ENCODE results near the gene ZNF469.

Gene ZNF469

GRCh38 chr16:88393034-88393433 lies 10.3 kb downstream of the ZNF469 start:
- H3K27ac ChIP-seq (ENCODE audit: low read length) = no peak overlapping the region
- H3K4me1 ChIP-seq (ENCODE audit: insufficient read depth, low read length) = no peaks in the 10 kb centered on the region
- no peak overlapping the region for H3K4me3 ChIP-seq (ENCODE audit: low read length)
- H3K9me3 ChIP-seq (ENCODE audit: insufficient read depth, low read depth, low read length) = no peaks in the 10 kb centered on the region
- no peaks in the 10 kb centered on the region for H3K27me3 ChIP-seq (ENCODE audit: insufficient read depth, low read length)
- no peak overlapping the region for H3K9ac ChIP-seq (ENCODE audit: low read depth, low read length)
- H3K36me3 ChIP-seq (ENCODE audit: insufficient read depth, low read depth, low read length) = no peaks in the 10 kb centered on the region

DNA sequence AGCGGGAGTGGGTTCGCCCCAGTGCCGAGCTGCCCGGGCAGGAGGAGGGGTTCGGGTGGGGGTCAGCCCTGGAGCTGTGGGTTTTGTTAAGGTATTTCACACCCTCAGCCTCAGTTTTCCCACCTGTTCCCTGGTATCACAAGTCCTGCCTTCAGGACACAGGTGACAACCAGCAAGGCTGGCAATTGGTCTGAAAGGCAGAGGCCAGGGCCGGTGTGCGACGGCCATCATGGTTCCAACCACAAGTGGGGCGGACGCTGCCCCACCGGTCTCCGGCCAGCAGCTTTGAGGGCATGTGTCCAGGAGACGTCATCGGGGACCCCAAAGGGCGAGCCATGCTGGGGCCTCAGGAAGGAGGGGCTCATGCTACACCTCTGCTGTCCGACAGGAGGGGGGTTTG lies 10.8 kb downstream of the ZNF469 start:
- no peak overlapping the region for H3K9ac ChIP-seq (ENCODE audit: low read depth, low read length)
- no peaks in the 10 kb centered on the region for H3K4me1 ChIP-seq (ENCODE audit: insufficient read depth, low read length)
- no peak overlapping the region for H3K27ac ChIP-seq (ENCODE audit: low read length)
- no peaks in the 10 kb centered on the region for H3K27me3 ChIP-seq (ENCODE audit: insufficient read depth, low read length)
- H3K9me3 ChIP-seq (ENCODE audit: insufficient read depth, low read depth, low read length) = no peaks in the 10 kb centered on the region
- no peaks in the 10 kb centered on the region for H3K36me3 ChIP-seq (ENCODE audit: insufficient read depth, low read depth, low read length)
- no peak overlapping the region for H3K4me3 ChIP-seq (ENCODE audit: low read length)

DNA sequence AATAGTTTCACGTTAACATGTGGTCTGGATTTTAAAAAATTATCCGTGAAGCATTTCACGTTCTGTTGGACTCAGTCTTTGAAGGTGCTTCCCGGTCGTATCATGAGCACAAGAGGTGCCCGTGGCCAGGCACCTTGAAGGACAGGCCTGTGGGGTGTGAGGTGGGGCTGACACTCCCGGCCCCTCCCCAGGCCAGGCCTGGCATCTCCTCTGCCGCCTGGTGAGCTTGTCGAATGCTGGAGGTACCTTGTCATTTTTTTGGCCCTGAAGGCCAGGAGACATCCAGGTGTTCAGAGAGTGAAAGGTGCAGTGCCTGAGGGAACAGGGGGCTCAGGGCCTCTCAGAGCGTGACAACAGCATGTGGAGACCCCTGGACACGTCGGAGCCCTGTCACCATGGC lies 11.7 kb downstream of the ZNF469 start:
- H3K27ac ChIP-seq (ENCODE audit: low read length) = no peak overlapping the region
- H3K4me3 ChIP-seq (ENCODE audit: low read length) = no peak overlapping the region
- no peaks in the 10 kb centered on the region for H3K36me3 ChIP-seq (ENCODE audit: insufficient read depth, low read depth, low read length)
- H3K4me1 ChIP-seq (ENCODE audit: insufficient read depth, low read length) = no peaks in the 10 kb centered on the region
- no peaks in the 10 kb centered on the region for H3K9me3 ChIP-seq (ENCODE audit: insufficient read depth, low read depth, low read length)
- no peaks in the 10 kb centered on the region for H3K27me3 ChIP-seq (ENCODE audit: insufficient read depth, low read length)
- no peak overlapping the region for H3K9ac ChIP-seq (ENCODE audit: low read depth, low read length)

GRCh38 chr16:88395669-88396584 lies 13.2 kb downstream of the ZNF469 start:
- Histone ChIP-seq H3K9me3 (ENCODE audit: insufficient read depth, low read depth, low read length) (no peaks in the 10 kb centered on the region), H3K36me3 (ENCODE audit: insufficient read depth, low read depth, low read length) (no peaks in the 10 kb centered on the region), H3K27me3 (ENCODE audit: insufficient read depth, low read length) (no peaks in the 10 kb centered on the region), H3K4me3 (ENCODE audit: low read length) (no peak overlapping the region), H3K4me1 (ENCODE audit: insufficient read depth, low read length) (no peaks in the 10 kb centered on the region), H3K9ac (ENCODE audit: low read depth, low read length) (no peak overlapping the region), H3K27ac (ENCODE audit: low read length) (no peak overlapping the region)

DNA sequence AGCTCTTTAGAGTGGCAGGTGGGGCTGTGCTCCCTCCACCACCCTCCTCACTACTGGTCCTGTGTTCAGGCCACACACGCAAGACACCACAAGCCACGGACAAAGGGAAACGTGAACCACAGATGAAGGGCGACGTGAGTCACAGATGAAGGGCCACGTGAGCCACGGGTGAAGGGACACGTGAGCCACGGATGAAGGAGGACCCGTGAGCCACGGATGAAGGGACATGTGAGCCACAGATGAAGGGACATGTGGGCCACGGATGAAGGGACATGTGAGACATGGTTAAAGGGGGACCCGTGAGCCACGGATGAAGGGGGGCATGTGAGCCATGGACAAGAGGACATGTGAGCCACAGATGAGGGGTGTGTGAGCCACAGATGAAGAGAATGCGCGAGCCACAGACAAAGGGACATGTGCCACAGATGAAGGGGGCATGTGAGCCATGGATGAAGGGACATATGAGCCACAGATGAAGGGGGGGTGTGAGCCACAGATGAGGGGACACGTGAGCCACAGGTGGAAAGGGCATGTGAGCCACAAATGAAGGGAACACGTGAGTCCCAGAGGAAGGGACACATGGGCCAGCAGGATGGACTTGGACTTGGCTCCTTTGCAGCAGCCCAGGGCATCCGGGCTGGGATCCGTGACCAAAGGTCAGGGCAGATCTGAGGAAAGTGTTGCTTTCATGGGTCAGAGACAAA lies 15.6 kb downstream of the ZNF469 start:
- Histone ChIP-seq H3K9ac (ENCODE audit: low read depth, low read length) (no peak overlapping the region), H3K4me1 (ENCODE audit: insufficient read depth, low read length) (no peaks in the 10 kb centered on the region)

GRCh38 chr16:88398874-88399178 lies 16.1 kb downstream of the ZNF469 start:
- Histone ChIP-seq H3K4me1 (ENCODE audit: insufficient read depth, low read length) (no peaks in the 10 kb centered on the region), H3K27me3 (ENCODE audit: insufficient read depth, low read length) (no peaks in the 10 kb centered on the region), H3K36me3 (ENCODE audit: insufficient read depth, low read depth, low read length) (no peaks in the 10 kb centered on the region), H3K9ac (ENCODE audit: low read depth, low read length) (no peak overlapping the region), H3K9me3 (ENCODE audit: insufficient read depth, low read depth, low read length) (no peaks in the 10 kb centered on the region), H3K4me3 (ENCODE audit: low read length) (no peak overlapping the region), H3K27ac (ENCODE audit: low read length) (no peak overlapping the region)

More for the DNA sequence above, 15.6 kb downstream of the ZNF469 start:
- Histone ChIP-seq H3K9me3 (ENCODE audit: insufficient read depth, low read depth, low read length) (no peaks in the 10 kb centered on the region), H3K36me3 (ENCODE audit: insufficient read depth, low read depth, low read length) (no peaks in the 10 kb centered on the region), H3K27me3 (ENCODE audit: insufficient read depth, low read length) (no peaks in the 10 kb centered on the region), H3K4me3 (ENCODE audit: low read length) (no peak overlapping the region), H3K27ac (ENCODE audit: low read length) (no peak overlapping the region)

DNA sequence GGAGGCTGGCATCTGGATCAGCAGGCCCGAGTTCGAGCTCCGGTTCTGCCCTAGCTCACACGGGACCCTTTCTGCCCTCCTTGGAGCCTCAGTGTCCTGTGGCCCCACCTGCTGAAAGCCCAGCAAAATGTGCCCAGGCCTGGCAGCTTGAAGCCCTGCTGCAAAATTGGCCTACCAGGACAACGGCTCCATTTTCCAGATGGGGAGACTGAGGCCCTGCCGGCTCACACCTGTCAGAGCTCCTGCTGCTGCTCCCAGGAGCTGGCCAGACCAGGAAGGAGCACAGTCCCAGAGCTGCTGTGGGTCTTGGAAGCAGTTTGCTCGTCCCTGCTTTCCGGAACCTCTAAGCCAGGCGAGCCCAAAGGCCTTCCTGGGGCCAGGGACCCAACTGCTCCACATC lies 17.4 kb downstream of the ZNF469 start:
- H3K27me3 ChIP-seq (ENCODE audit: insufficient read depth, low read length) = no peaks in the 10 kb centered on the region
- no peaks in the 10 kb centered on the region for H3K36me3 ChIP-seq (ENCODE audit: insufficient read depth, low read depth, low read length)
- H3K9ac ChIP-seq (ENCODE audit: low read depth, low read length) = no peak overlapping the region
- no peaks in the 10 kb centered on the region for H3K9me3 ChIP-seq (ENCODE audit: insufficient read depth, low read depth, low read length)
- H3K4me3 ChIP-seq (ENCODE audit: low read length) = no peak overlapping the region
- no peaks in the 10 kb centered on the region for H3K4me1 ChIP-seq (ENCODE audit: insufficient read depth, low read length)
- no peak overlapping the region for H3K27ac ChIP-seq (ENCODE audit: low read length)

- no peaks in the 10 kb centered on the region for H3K36me3 ChIP-seq (ENCODE audit: insufficient read depth, low read depth, low read length)
- no peak overlapping the region for H3K9ac ChIP-seq (ENCODE audit: low read depth, low read length)
- H3K4me1 ChIP-seq (ENCODE audit: insufficient read depth, low read length) = no peaks in the 10 kb centered on the region
- H3K27ac ChIP-seq (ENCODE audit: low read length) = no peak overlapping the region
- H3K4me3 ChIP-seq (ENCODE audit: low read length) = no peak overlapping the region
- H3K27me3 ChIP-seq (ENCODE audit: insufficient read depth, low read length) = no peaks in the 10 kb centered on the region
- no peaks in the 10 kb centered on the region for H3K9me3 ChIP-seq (ENCODE audit: insufficient read depth, low read depth, low read length)
These were observed 19.0 kb downstream of the ZNF469 start for GRCh38 chr16:88401604-88402246.

- no peaks in the 10 kb centered on the region for H3K4me1 ChIP-seq (ENCODE audit: insufficient read depth, low read length)
- H3K9me3 ChIP-seq (ENCODE audit: insufficient read depth, low read depth, low read length) = no peaks in the 10 kb centered on the region
- no peaks in the 10 kb centered on the region for H3K36me3 ChIP-seq (ENCODE audit: insufficient read depth, low read depth, low read length)
- no peak overlapping the region for H3K4me3 ChIP-seq (ENCODE audit: low read length)
- no peaks in the 10 kb centered on the region for H3K27me3 ChIP-seq (ENCODE audit: insufficient read depth, low read length)
- no peak overlapping the region for H3K9ac ChIP-seq (ENCODE audit: low read depth, low read length)
- no peak overlapping the region for H3K27ac ChIP-seq (ENCODE audit: low read length)
These were observed 19.9 kb downstream of the ZNF469 start for GRCh38 chr16:88402551-88403240.

DNA sequence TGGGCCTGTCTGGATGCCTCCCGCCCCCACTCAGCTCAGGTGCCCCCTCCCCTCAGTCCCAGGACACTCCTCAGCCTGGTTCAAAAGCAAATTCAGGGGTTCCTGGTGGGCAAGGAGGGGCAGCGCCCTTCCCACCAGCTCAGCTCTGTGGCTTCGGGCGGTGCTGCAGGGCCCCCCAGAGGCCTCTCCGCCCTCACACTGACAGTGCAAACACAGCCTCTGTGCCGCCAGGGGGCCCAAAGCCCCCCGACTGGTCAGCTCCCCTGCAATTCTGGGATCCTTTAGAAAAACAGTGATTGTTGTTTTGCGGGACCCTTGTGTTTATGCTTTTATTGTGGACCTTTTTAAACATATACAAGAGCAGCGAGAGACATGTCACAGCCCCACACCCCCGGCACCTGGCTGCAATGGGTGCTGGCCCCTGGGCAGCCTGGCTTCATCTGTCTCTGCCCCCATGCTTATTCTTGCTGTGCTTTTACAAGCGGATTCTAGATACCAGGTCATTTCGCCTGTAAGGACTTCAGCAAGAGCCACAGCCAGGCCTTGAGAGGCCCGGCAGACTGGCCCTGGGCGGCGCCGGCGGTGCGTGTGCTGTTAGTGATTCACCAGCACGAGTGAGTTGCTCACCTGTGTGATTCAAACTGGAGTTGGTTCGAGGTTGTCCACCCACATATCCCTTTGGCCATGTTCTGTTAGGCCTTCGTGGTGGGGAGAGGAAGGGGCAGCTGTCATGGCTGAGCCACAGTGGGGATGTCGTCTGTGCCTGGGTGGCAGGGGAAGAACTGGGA lies 21.2 kb downstream of the ZNF469 start:
- H3K27ac ChIP-seq (ENCODE audit: low read length) = no peak overlapping the region
- no peak overlapping the region for H3K9ac ChIP-seq (ENCODE audit: low read depth, low read length)
- no peak overlapping the region for H3K4me3 ChIP-seq (ENCODE audit: low read length)
- H3K36me3 ChIP-seq (ENCODE audit: insufficient read depth, low read depth, low read length) = no peaks in the 10 kb centered on the region
- H3K9me3 ChIP-seq (ENCODE audit: insufficient read depth, low read depth, low read length) = no peaks in the 10 kb centered on the region
- H3K4me1 ChIP-seq (ENCODE audit: insufficient read depth, low read length) = no peaks in the 10 kb centered on the region
- no peaks in the 10 kb centered on the region for H3K27me3 ChIP-seq (ENCODE audit: insufficient read depth, low read length)

DNA sequence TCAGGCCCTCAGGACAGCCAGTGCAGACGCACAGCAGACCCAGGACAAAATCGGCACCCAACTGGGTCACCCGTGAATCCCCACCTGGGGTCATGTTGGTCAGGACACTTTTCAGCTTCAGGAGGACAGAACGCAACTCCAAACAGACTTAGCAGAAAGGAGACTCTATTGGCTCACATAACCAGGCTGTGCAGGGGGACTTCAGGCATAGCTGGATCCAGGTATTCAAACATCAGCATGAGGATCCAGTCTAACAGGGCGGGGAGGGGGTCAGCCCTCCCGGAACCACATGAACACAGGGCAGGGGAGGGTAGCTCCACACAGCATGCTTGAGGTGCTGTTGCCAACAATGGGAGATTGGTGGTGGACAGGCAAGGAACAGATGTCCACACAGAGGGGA lies 22.0 kb downstream of the ZNF469 start:
- no peaks in the 10 kb centered on the region for H3K36me3 ChIP-seq (ENCODE audit: insufficient read depth, low read depth, low read length)
- H3K4me3 ChIP-seq (ENCODE audit: low read length) = no peak overlapping the region
- H3K4me1 ChIP-seq (ENCODE audit: insufficient read depth, low read length) = no peaks in the 10 kb centered on the region
- H3K9ac ChIP-seq (ENCODE audit: low read depth, low read length) = no peak overlapping the region
- H3K27me3 ChIP-seq (ENCODE audit: insufficient read depth, low read length) = no peaks in the 10 kb centered on the region
- H3K9me3 ChIP-seq (ENCODE audit: insufficient read depth, low read depth, low read length) = no peaks in the 10 kb centered on the region
- H3K27ac ChIP-seq (ENCODE audit: low read length) = no peak overlapping the region
